GM19023 (cell line): Measurements from ENCODE around the gene PAX4.

Experiments
- ATAC-seq: cut with Tn5 transposase; IDR thresholded peaks from one replicate; pipeline ENCODE4 v1.9.1; 2021; ENCODE audit warnings: mild to moderate bottlenecking, moderate library complexity; ENCODE audit not compliant: unreplicated experiment

The PAX4 gene

DNA sequence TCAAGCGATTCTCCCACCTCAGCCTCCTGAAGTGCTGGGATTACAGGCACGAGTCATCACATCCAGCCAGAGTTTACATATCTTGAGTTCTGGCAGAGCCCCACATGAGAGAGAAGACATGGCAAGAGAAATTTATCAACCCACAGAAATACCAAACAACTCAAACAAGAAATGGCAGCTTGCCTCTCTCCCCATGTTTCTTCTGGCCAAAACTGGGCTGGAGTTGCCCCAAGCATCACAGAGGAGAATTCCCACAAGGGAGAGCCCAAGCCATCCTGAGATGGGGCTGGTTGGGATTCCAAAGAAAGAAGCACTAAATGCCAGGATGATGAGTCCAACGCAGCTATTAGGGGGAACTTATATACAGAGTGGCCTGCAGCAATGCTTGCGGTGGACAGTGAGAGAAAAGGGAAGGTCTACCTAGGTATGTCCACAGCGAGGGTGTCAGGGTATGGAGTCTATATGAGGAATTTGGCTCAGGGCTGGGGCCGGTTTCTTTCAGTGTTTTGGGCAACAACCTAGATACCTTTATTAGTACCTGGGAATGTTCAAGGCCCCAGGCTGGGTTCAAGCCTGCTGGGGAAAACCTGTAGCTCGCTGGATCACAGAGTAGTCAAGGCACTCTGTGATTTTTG is 14.5 kb upstream of the PAX4 start:
- no peak for ATAC-seq

DNA sequence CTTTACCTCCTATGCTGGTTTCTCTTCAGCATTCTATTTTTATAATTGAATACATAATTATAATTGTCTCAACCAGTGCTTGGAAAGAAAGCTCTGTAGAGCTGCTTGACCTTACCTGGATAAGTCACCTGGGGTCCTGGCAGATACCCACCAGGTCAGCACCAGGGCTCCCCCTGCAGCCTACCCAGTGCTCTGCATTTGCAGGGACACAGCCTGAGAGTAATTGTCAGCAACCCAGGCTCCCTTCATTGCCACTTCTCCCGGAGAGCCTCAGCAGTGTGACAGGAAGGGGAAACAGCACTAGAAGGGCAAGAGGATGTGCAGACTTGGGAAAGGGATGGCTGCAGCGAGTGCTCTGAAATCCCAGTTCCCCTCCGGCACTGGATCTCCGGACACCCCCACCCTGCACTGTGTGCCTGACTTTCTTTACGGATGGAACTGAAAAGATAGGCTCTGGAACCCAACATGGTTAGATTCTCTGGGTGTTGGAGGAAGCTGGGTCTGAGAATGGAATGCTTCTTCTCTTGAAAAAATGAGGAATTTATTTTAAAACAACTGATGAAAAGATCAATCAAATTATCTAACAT is 11.4 kb upstream of the PAX4 start:
- no peak for ATAC-seq

DNA sequence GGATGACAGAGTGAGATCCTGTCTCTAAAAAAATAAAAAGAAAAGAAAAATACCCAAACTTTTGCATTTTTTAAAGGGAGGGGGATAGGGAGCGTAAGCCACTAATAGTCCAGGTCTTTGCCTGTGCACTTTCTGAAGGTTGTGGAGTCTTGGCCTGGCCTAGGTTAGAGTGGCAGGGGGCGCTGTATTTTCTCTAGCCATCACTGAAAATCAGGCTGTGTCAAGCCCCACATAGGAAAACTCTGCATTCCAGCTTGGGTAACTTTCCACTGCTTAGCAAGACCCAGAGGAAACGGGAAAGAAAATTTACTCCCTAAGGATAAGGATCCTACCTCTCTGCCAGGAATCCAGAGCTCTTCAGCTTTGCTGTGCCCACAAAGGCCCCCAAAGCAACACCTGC is 10.5 kb upstream of the PAX4 start:
- ATAC-seq: no peak

DNA sequence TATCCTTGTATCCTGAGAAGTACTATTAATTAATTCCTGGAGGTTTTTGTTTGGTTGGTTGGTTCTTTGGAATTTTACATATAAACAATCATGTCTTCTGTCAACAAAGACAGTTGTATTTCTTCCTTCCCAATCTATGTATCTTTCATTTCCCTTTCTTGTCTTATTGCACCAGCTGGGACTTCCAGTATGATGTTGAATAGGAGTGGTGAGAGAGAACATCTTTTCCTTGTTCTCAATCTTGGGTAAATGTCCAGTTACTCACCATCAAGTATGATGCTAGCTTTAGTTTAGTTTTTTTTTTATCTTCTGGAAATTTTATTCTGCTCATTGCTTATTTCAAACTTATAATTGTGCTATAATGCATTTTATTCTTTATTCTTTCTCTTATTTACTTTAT is 7.4 kb upstream of the PAX4 start:
- no peak for ATAC-seq

DNA sequence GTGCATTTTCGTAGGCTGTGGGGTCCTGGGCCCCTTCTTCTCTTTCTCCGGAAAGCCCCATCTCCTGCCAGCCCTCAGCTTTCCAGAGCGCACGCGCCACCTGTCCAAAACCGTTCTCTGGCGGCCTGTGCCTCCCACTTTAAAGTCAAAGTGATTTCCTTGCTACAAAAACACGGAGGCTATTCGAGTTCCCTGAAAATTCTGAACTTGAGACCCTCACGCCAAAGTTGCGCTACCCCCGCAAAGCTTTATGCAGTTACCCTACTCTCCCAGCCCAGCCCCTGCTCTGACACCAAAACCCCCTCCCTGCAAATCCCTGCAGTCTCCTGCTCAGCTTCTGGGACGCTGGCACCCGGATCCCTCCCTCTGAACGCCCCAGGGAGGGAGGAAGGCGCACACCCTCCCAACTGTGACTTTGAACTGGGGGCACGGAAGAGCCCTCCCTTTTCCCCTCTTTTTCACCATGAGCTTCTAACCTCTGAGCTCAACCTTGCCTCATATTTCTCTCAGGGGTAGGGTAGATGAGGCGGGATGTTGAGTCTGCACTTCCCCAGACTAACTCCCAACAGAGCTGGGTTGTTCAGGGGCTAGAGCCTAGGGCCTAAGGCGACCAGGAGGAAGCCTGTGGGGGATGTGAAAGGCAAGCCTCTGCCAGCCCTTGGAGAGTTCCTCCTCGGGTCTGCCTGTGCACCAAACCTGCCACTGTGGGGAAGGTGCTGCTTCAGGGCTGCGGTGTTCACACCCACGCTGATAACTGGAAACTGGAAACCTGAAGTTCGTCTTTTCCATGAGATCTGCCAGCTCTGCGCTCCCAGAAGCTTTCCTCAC is 2.7 kb upstream of the PAX4 start:
- ATAC-seq: no peak

DNA sequence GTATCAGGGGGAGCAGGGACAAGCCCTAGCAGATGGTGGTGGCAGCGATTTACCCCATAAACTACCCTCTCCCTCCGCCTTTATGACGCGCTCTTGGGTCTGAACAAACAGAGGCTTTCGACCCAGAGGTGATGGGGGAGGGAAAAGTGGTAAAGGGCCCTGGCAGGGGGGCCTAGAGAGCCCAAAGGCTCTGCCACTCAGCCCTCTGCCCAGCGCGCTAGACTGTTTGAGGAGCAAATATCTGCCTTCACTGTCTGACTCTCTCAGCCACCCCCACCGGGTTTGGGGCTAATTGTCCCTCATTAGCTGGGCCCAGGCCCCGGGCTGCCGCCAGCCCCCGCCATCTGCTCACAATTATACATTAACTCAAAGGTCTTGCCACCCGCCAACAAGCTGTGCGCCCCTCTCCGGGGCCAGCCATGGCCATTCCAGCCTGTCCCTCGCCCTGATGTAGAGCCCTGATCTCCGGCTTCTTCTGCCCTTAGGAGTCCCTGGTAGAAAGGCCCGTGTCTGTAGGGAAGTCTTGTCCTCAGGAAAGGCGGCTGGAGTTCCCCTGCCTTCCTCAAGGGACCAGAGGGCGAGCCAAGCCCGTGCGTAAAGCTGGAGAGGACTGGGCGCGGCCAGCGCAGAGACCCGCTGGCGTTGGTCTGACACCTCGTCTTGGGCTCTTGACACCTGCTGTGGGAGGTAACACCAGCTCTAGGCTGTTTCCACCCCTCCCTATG is 1.9 kb upstream of the PAX4 start:
- ATAC-seq: no peak

DNA sequence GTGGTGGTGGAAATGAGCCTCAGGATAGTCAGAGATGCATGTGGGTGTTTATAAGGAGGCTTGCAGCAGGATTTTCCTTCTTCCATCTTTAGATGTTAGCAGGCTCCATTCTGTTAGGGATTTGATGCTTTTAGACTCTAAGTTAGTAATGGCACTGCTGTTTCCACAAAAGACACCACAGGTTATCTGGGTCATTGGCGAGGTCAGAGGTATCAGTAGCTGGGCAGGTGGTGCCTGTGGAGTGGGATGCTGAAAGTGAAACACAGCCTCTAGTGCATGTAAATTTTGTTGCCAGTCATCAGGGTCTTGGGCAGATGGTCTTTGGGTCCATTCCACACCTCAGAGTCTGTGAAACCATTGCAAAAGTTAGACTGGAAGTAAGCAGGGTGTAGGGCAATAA is 833 bp upstream of the PAX4 start:
- ATAC-seq: no peak

DNA sequence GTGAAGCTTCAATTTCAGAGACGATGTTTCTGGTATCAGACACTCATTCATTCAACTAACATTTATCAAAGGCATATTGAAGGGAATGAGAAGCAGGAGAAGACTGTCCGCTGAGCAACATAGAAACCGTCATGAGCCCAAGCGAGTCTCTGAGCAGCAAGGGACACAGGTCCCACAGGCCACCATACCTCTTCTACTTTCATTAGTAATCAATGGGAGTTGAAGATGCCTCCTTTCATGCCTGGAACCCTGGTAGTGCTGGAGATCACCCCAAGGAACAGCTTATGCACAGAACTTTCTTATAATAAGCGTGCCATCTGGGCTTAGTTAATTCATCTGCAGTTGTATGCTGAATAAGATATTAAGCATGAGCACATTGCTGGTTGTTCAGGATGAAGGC is 1.2 kb downstream of the PAX4 start:
- no peak for ATAC-seq

DNA sequence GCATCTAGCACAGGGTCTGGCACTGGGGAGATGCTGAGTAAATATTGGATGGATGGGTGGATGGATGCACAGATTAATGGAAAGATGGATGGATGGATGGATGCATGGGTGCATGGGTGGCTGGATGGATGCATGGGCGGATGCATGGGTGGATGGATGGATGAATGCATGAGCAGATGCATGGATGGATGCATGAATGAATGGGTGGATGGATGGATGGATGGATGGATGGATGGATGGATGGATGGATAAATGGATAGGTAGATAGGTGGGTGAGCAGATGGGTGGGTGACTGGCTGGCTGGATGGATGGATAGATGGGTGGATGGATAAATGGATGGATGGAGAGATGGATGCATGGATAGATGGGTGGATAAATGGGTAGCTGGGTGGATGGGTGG is 5.7 kb downstream of the PAX4 start:
- no peak for ATAC-seq

DNA sequence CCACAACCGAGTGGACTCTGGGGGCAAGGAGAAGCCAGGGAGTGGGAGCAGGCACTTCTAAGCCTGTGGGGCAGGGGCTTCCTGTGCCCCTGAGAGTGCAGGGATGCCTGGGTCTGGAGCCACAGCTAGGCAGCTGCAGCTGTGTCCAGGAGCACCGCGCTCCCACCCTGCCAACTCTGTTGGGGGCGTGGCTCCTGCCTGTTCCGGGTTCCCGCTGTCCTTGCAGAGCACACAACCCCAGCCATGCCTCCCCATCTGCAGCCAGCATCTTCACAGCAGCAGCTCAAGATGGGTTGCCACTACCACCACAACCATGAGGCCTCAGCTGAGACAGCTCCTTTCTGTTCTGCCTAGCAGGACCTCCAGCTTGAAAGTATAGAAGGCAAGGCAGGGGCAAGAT is 8.6 kb downstream of the PAX4 start:
- ATAC-seq: no peak

DNA sequence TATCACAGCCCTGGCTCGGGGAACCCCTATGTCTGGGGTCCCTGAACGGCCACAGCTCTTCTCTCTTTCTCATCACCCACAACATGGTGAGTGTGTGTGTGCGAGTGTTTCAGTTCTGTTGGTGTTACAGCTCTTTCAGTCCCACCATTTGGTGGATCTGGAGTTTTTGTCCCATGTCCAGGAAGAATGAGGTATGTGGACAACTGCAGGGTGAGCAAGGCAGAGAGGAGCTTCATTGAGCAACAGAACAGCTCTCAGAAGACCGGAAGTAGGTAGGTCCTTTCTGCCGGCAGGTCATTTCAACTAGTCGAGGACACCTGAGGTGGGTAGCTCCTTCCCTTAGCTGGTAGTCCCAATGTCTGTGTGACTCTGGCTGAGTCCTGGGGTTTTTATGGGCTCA is 9.5 kb downstream of the PAX4 start:
- ATAC-seq: no peak

DNA sequence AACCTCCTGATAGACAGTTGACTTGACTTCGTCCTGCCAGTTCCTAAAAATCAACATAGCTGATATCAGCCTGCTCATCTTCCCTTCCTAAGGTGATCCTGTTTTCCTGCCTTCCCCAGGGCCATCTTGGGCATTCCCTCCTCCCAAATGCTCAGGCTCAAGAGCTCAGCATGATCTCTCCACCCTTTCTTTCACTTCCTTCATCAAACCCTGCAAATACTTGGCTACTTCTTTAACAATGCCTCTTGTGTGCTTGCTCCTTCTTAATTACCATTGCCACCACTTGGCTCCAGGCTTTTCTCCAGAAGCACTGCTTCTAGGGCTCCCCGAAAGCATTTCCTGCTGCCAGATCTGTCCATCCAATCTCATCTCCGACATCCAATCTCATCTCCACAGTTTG is 17.1 kb downstream of the PAX4 start:
- no peak for ATAC-seq

DNA sequence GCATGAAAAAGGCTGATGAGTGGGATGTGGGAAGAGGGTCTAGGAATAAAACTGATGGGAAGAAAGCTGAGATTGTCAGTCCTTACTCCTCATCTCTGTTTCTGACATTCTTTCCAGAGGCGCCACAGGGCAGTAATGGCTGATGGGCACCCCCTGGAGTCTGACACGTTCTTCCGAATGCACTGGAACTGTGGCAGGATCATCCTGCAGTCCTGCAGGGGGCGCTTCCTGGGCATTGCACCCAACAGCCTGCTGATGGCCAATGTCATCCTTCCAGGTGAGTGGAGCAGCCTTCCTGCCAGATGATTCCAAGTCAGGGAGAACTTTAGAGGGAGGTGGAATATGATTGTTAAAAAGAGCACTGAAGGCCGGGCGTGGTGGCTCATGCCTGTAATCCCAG is 19.6 kb downstream of the PAX4 start:
- no peak for ATAC-seq

DNA sequence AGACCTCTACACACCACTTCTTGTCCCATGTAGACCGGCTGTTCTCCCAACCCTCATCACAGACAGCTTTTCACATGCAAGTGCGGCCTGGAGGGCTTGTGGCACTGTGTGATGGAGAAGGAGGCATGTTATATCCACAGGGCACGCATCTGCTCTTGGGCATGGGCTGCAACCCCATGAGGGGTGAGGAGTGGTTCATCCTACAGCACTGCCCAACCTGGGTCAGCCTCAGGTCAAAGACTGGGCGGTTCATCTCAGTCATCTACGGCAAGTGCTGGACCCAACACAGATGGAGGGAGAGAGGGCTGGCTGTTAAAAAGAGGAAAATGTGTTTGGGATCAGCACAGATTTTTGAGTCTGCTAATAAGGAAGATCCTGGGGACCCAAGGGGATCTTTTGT is 22.2 kb downstream of the PAX4 start:
- ATAC-seq: no peak

DNA sequence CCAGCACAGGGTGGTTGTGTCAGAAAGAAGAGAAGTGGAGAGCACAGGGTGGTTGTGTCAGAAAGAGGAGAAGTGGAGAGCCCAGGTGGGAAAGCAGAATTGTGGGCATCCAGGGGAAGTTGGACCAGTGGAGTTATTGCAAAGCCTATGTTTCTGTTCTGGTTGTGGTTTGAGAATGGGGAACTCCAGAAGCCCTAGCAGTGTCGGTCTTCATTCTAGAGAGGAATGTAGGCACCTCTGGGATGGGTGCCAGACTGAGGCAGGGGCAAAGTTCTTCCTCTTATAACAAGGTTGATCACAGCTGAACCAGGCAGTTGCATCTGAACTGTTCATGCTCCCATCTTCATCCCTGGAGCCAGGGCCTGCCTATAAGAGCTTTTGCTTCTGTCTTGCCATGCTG is 23.5 kb downstream of the PAX4 start:
- ATAC-seq: no peak

DNA sequence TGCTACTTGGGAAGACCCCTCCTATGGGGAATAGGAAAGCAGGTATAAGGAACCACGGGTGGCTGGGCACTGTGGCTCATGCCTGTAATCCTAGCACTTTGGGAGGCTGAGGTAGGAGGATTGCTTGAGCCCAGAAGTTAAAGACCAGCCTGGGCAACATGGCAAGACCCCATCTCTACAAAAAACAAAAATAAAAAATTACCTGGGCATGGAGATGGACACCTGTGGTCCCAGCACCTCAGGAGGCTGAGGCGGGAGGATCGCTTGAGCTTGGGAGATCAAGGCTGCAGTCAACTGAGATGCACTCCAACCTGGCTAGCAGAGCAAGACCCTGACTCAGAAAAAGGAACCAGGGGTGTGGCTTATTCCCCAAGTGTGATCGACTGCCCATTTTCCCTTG is 25.4 kb downstream of the PAX4 start:
- ATAC-seq: no peak

DNA sequence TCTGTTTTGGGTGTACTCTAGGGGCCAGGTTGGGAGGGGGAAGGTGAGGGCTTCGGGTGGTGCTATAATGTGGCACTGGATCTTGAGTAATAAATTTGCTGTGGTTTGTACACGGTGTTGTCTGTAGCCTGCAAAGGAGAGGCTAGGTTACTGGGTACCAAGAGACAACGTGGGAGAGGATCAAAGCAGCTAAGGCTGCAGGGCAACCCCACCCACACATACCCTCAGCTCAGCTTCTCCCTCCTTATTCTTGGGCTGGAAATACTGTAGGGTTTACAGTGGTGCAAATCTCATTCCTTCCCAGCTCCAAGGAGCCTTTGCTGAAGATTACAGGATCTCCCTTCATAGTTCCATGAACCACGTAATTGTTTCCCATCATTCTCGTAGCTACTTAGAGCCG is 26.4 kb downstream of the PAX4 start:
- ATAC-seq: no peak

DNA sequence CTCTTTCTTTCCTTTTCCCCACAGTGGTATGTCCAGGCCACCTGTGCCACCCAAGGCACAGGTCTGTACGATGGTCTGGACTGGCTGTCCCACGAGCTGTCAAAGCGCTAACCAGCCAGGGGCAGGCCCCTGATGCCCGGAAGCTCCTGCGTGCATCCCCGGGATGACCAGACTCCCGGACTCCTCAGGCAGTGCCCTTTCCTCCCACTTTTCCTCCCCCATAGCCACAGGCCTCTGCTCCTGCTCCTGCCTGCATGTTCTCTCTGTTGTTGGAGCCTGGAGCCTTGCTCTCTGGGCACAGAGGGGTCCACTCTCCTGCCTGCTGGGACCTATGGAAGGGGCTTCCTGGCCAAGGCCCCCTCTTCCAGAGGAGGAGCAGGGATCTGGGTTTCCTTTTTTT is 26.8 kb downstream of the PAX4 start:
- ATAC-seq: no peak

DNA sequence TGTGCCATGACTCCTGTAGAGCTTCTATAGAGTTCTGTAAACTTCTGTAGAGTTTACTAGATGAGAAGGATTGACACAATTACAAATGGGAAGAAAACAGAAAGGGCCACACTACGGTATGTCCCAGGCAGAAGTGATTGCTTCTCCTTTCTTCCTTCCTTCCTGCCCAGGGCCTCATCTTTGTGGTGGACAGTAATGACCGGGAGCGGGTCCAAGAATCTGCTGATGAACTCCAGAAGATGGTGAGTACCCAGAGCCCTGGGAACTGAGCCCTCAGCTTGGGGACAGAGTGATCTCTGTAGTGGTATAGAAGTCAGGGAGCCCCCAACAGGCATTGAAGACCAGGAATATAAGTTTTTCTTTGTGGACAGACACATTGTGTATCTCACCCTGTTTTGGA is 28.0 kb downstream of the PAX4 start:
- no peak for ATAC-seq

DNA sequence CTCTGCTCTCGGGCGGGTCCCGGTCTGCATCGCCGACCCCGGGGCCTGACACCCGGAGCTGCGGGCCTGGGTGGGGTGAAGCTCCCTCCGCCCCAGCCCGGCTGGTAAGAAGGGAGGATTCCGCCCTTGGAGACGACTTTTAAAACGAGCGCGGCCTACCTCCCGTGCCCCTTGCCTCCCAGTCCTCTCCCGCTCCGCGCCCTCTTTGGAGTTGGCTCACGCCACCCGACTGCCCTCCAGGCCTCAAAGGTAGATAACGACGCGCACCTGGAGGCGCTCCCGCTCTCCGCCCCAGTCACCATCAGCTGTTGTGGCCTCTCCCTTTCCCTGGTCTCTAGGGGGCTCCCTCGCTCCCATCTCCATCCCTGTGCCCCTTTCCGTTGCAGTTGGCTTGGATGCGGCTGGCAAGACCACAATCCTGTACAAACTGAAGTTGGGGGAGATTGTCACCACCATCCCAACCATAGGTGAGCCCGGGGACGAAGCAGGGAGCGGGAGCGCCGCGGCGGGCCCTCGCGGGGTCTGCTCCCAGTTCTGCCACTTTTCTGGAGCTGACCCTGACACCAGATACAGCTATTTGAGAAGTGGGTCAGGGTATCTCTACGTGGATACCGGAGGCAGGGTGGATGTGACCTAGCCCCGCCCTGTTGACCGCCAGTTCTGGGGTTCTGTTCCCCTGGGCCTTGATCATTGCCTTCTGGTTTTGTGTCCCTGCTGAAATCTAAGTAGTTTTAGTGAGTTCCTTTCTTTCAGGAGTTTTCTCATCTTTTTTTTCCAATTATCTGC is 29.1 kb downstream of the PAX4 start:
- ATAC-seq: peak; percentile 12
